Measurements from ENCODE around the gene FAAH2.

The FAAH2 gene

GRCh38 chrX:57451426-57452020 is 165.0 kb downstream of the FAAH2 start:
- Histone ChIP-seq H3K27ac (no peak overlapping the region), H3K27me3 (replicated peaks) (no peaks in the 10 kb centered on the region), H3K4me3 (ENCODE audit: low read depth, low read length) (no peak overlapping the region), H3K36me3 (replicated peaks) (no peaks in the 10 kb centered on the region)
- TF ChIP-seq CTCF (IDR thresholded peaks at IDR 0.05; ENCODE audit: low read depth, low read length, missing control alignments): no peak
- DNase-seq: no peak
- in situ Hi-C loops (cut with HindIII; ENCODE audit: low pct_ligation_motif_present, low sequenced_read_pairs): no loop called here

DNA sequence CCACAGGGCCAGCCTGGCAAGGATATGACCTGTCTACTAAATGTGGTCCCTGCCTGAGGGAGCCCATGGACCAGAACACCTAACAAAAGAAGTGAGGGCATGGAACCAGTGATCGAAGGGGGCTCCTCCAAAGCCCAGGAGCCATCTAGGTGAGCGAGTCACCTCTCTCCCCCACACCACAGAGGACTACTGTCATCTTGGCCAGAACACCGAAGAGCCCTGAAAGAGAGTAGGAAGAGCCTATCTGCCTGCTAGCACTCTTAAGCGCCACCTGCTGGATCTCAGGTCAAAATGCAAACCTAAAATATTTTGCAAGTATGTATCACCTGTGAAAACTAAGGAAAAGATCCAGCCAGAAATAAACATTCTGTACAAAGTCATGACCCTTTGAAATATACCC is 167.4 kb downstream of the FAAH2 start:
- no peaks in the 10 kb centered on the region for H3K27me3 ChIP-seq (replicated peaks)
- TF ChIP-seq CTCF (IDR thresholded peaks at IDR 0.05; ENCODE audit: low read depth, low read length, missing control alignments): peak; percentile 13
- no peak for DNase-seq
- H3K27ac ChIP-seq: no peak overlapping the region
- no peaks in the 10 kb centered on the region for H3K36me3 ChIP-seq (replicated peaks)
- in situ Hi-C loops (cut with HindIII; ENCODE audit: low pct_ligation_motif_present, low sequenced_read_pairs): no loop called here
- no peak overlapping the region for H3K4me3 ChIP-seq (ENCODE audit: low read depth, low read length)

GRCh38 chrX:57481514-57481913 is 195.0 kb downstream of the FAAH2 start:
- in situ Hi-C loops (cut with HindIII; ENCODE audit: low pct_ligation_motif_present, low sequenced_read_pairs): no loop called here
- TF ChIP-seq CTCF (IDR thresholded peaks at IDR 0.05; ENCODE audit: low read depth, low read length, missing control alignments): no peak
- Histone ChIP-seq H3K27ac (no peak overlapping the region), H3K4me3 (ENCODE audit: low read depth, low read length) (no peak overlapping the region), H3K27me3 (replicated peaks) (no peaks in the 10 kb centered on the region), H3K36me3 (replicated peaks) (no peaks in the 10 kb centered on the region)
- DNase-seq: no peak

DNA sequence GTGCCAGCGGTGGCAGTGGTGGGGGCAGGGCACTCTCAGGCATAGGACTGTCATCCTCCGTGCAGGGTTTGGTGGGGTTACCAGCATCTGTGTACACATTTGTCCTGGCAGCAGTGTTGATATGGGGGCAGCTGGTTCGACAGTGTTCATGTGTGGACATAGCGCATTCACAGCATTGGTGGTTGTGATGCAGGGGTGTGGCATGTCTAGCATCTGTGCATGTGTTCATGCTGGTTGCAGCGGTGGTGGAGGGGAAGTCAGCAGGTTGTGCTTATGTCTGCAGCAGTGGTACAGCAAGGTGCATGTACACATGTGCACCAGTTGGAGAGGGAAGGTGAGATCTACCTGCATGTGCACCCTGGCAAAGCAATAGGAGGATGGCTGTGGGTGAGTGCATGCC is 230.0 kb downstream of the FAAH2 start:
- H3K4me3 ChIP-seq (ENCODE audit: low read depth, low read length): no peak overlapping the region
- no peaks in the 10 kb centered on the region for H3K36me3 ChIP-seq (replicated peaks)
- H3K27ac ChIP-seq: no peak overlapping the region
- no peak for TF ChIP-seq CTCF (IDR thresholded peaks at IDR 0.05; ENCODE audit: low read depth, low read length, missing control alignments)
- in situ Hi-C loops (cut with HindIII; ENCODE audit: low pct_ligation_motif_present, low sequenced_read_pairs): no loop called here
- DNase-seq: no peak
- no peaks in the 10 kb centered on the region for H3K27me3 ChIP-seq (replicated peaks)

DNA sequence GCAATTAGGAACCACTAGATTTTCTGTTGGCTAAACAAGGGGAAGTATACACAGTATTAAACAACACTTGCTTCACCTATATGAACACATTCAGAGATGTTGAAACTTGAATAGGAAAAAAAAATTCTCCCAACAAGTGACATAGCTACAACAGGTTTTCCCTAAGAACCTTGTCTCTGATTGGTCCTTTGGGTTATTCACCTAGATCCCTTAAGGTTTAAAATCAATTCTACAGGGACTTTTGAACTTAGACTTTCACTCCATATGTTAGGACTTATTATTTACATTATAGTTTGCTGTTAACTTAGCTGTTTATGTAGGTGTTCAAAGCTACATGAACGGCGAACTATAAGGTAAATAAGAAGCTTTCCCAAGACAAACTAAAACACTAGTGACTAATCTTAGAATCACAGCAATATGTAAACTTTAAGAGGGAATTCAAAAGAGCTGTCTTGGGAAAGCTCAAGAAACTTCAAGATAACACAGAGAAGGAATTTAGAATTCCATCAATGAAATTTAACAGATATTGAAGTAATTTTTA is 233.1 kb downstream of the FAAH2 start:
- DNase-seq: no peak
- Histone ChIP-seq H3K27ac (no peak overlapping the region), H3K36me3 (replicated peaks) (no peaks in the 10 kb centered on the region), H3K4me3 (ENCODE audit: low read depth, low read length) (no peak overlapping the region), H3K27me3 (replicated peaks) (no peaks in the 10 kb centered on the region)
- in situ Hi-C loops (cut with HindIII; ENCODE audit: low pct_ligation_motif_present, low sequenced_read_pairs): no loop called here
- TF ChIP-seq CTCF (IDR thresholded peaks at IDR 0.05; ENCODE audit: low read depth, low read length, missing control alignments): no peak

Measured in brain microvascular endothelial cell (primary cell).